ENCODE results near the gene TRMT11.
A peak's percentile ranks its signal among the peaks of the same experiment; 100 is the strongest.

The TRMT11 gene

GRCh38 chr6:125956506-125957390, 29.6 kb upstream of the TRMT11 start, which contains the start of gene HINT3 (continued):
- TF ChIP-seq ZBTB49 (tag by site-specific recombination; IDR thresholded peaks at IDR 0.05; ENCODE audit: low read depth) (no peak), ZNF707 (tag by site-specific recombination; IDR thresholded peaks at IDR 0.05) (no peak), KLF16 (tag by site-specific recombination; IDR thresholded peaks at IDR 0.05) (peak; percentile 94; the same call in 1 of the 2 replicates), PRDM2 (tag by site-specific recombination; IDR thresholded peaks at IDR 0.05; ENCODE audit: borderline replicate concordance) (no peak), ZNF350 (tag by site-specific recombination; IDR thresholded peaks at IDR 0.05) (no peak), SCRT2 (tag by site-specific recombination; IDR thresholded peaks at IDR 0.05) (peak; percentile 98), PATZ1 (tag by site-specific recombination; IDR thresholded peaks at IDR 0.05) (peak; percentile 81), ZNF600 (tag by site-specific recombination; IDR thresholded peaks at IDR 0.05) (peak; percentile 95), ZNF239 (tag by site-specific recombination; IDR thresholded peaks at IDR 0.05) (no peak), ZNF747 (tag by site-specific recombination; IDR thresholded peaks at IDR 0.05) (no peak), ZNF354C (tag by site-specific recombination; IDR thresholded peaks at IDR 0.05; ENCODE audit: borderline replicate concordance, low read depth) (no peak), ZSCAN16 (tag by site-specific recombination; IDR thresholded peaks at IDR 0.05) (no peak; the same call in 1 of the 2 replicates), ZNF621 (tag by site-specific recombination; IDR thresholded peaks at IDR 0.05) (no peak), ZNF571 (tag by site-specific recombination; IDR thresholded peaks at IDR 0.05) (no peak)
- TF ChIP-seq, protein P1, sequence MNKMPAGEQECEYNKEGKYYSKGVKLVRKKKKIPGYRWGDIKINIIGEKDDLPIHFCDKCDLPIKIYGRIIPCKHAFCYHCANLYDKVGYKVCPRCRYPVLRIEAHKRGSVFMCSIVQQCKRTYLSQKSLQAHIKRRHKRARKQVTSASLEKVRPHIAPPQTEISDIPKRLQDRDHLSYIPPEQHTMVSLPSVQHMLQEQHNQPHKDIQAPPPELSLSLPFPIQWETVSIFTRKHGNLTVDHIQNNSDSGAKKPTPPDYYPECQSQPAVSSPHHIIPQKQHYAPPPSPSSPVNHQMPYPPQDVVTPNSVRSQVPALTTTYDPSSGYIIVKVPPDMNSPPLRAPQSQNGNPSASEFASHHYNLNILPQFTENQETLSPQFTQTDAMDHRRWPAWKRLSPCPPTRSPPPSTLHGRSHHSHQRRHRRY (tag by site-specific recombination; IDR thresholded peaks at IDR 0.05), result no peak; the same call in 1 of the 2 replicates
- TF ChIP-seq, protein P2, sequence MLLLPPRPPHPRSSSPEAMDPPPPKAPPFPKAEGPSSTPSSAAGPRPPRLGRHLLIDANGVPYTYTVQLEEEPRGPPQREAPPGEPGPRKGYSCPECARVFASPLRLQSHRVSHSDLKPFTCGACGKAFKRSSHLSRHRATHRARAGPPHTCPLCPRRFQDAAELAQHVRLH (tag by site-specific recombination; IDR thresholded peaks at IDR 0.05), result peak; percentile 87
- TF ChIP-seq, protein P3, sequence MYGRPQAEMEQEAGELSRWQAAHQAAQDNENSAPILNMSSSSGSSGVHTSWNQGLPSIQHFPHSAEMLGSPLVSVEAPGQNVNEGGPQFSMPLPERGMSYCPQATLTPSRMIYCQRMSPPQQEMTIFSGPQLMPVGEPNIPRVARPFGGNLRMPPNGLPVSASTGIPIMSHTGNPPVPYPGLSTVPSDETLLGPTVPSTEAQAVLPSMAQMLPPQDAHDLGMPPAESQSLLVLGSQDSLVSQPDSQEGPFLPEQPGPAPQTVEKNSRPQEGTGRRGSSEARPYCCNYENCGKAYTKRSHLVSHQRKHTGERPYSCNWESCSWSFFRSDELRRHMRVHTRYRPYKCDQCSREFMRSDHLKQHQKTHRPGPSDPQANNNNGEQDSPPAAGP (tag by site-specific recombination; IDR thresholded peaks at IDR 0.05), result peak; percentile 82
- TF ChIP-seq, protein P4, sequence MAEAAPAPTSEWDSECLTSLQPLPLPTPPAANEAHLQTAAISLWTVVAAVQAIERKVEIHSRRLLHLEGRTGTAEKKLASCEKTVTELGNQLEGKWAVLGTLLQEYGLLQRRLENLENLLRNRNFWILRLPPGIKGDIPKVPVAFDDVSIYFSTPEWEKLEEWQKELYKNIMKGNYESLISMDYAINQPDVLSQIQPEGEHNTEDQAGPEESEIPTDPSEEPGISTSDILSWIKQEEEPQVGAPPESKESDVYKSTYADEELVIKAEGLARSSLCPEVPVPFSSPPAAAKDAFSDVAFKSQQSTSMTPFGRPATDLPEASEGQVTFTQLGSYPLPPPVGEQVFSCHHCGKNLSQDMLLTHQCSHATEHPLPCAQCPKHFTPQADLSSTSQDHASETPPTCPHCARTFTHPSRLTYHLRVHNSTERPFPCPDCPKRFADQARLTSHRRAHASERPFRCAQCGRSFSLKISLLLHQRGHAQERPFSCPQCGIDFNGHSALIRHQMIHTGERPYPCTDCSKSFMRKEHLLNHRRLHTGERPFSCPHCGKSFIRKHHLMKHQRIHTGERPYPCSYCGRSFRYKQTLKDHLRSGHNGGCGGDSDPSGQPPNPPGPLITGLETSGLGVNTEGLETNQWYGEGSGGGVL (tag by site-specific recombination; IDR thresholded peaks at IDR 0.05), result no peak; the same call in none of the 2 replicates
- TF ChIP-seq, protein P5, sequence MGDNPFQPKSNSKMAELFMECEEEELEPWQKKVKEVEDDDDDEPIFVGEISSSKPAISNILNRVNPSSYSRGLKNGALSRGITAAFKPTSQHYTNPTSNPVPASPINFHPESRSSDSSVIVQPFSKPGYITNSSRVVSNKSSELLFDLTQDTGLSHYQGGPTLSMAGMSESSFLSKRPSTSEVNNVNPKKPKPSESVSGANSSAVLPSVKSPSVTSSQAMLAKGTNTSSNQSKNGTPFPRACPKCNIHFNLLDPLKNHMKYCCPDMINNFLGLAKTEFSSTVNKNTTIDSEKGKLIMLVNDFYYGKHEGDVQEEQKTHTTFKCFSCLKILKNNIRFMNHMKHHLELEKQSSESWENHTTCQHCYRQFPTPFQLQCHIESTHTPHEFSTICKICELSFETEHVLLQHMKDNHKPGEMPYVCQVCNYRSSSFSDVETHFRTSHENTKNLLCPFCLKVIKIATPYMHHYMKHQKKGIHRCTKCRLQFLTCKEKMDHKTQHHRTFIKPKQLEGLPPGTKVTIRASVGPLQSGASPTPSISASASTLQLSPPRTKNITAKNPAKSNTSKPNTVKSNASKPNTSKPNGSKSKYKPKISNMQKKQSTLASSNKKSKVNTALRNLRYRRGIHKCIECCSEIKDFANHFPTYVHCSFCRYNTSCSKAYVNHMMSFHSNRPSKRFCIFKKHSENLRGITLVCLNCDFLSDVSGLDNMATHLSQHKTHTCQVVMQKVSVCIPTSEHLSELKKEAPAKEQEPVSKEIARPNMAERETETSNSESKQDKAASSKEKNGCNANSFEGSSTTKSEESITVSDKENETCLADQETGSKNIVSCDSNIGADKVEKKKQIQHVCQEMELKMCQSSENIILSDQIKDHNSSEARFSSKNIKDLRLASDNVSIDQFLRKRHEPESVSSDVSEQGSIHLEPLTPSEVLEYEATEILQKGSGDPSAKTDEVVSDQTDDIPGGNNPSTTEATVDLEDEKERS (tag by site-specific recombination; IDR thresholded peaks at IDR 0.05), result no peak
